GM19395 (cell line): ENCODE data around the gene NAA16.

Experiments used
- ATAC-seq: cut with Tn5 transposase; IDR thresholded peaks from one replicate; pipeline ENCODE4 v1.9.1; 2021; ENCODE audit warnings: mild to moderate bottlenecking, moderate library complexity; ENCODE audit not compliant: unreplicated experiment

The NAA16 gene

GRCh38 chr13:41302743-41303142 lies 8.3 kb upstream of the NAA16 start:
- ATAC-seq = no peak

GRCh38 chr13:41304551-41304950 lies 6.5 kb upstream of the NAA16 start:
- ATAC-seq = no peak

DNA sequence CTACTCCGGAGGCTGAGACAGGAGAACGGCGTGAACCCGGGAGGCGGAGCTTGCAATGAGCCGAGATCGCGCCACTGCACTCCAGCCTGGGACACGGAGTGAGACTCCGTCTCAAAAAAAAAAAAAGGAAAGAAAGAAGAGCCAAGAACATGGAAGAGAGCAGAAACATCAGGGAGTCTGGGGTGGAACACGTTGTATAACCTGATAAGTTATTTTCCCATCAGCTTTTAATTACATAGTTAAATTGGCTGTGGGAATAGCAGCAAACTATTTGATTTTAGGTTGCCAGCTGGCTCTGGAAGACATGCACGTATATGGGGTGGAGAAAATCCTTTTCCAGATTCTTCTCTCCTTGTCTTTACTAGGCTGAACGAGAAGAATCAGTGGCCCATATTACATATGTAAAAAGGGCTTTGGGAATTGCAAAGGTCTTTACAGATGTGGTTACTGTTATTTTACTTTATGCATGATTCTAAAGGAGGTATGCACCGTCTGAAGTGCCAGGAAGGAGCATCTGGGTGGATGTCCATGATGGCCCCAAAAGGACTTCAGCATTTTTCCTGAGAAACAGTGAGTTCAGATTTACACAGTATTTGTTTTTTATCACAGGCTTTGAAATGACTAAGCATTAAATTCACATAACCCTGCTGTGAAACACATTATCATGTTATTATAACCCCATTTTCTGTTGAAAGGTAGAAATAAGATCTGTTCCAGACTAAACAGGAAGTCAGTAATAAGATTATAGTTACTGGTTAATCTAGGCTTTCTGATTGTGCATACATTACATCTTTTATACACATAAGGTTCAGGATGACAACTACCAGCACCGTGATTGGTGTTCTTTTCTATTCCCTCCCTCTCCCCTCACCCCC lies 4.6 kb upstream of the NAA16 start:
- no peak for ATAC-seq

GRCh38 chr13:41307884-41308640 lies 3.0 kb upstream of the NAA16 start:
- no peak for ATAC-seq

DNA sequence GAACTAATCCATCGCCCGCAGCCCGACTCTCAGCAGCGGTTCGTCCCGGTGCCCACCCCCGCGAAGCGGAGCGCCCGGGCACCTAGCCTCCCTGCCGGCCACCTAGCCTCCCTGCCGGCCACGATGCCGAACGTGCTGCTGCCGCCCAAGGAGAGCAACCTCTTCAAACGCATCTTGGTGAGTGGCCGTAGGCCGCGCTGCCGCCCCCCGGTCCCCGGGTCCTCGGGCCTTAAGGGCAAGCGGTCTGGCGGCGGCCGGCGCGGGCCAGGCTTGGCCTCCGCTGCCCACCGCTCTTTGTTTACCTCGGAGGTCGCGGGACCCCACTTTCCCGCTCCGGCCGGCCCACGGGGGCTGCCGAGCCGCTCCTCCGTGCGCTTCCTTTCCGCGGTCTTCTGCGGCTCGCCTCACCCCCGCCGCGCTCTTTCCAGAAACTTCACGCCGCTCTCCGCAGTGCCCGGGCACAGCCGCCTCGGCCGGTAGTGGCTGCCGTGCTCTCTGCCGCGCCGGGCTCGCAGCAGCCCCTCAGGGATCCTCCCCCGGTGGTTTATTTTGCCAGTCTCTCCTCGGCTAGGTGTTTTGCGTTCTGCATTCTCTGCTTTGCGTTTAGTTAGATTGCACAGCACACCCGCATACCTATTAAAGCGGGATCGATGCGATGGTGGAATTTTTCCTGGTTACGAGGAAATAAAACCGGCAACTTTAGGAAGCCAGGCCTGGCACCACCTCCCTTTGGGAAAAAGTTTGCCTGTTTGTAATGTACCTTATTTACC lies 524 bp downstream of the NAA16 start:
- ATAC-seq = peak; percentile 62

DNA sequence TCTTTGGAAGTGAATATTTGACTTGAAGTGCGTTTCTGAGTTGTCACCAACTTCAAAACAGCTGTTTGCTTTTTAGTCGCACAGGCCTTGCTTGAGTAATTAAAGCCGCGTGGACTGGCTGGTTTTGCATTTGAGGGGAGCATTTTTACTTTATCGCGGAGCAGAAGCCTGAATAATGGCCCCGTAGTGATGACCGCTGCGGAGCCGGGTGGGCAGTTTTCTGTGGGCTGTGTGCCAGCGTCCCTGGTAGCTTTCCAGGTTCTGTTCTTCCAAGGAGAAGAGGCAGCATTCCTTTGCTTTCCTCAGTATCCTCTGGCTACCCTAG lies 1.1 kb downstream of the NAA16 start:
- ATAC-seq = no peak

- ATAC-seq = no peak
These were observed 2.0 kb downstream of the NAA16 start for GRCh38 chr13:41313117-41313516.

DNA sequence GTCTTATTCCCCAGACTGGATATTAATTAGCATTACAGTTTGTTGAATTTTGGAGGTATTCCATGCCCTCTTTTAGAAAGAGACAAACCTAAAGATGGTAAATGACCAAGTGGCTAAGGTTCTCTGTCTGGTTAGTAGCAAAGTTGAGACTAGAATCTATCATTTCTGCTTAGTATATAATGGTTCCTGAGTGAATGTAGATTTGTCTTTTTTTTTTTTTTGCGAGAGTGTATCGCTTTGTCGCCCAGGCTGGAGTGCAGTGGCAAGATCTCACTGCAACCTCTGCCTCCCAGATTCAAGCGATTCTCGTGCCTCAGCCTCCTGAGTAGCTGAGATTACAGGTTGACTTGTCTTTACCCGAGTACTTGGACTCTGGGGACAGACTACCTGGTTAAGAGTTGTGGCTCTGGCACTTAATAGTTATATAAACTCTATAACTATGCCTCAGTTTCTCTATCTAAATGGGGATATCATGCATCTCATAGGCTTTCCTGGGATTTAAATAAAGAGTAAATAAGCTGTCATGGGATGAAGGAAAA lies 2.7 kb downstream of the NAA16 start:
- ATAC-seq = no peak

DNA sequence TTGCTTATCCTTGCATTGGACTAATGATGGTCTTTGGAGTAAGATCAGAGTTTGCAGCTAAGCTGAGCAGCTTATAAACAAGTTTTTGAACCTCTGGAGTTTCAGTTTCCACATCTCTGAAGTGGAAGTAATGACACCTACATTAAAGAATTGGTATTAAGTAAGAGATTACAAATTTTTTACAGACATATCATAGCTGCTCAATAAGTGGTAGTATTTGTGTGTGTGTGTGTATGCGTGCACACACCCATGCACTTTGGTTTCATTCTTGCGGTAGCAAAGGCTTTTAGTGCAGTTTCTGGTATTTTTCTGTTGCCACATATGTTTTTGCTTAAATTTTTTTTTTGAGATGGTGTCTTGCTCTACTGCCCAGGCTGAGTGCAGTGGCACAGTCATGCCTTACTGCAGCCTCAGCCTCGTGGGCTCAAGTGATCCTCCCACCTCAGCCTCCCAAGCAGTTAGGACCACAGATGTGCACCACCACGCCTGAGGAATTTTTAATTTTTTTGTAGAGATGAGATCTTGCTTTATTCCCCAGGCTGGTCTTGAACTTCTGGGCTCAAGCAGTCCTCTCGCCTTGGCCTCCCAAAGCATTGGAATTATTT lies 4.5 kb downstream of the NAA16 start:
- no peak for ATAC-seq

- ATAC-seq = no peak
These were observed 6.2 kb downstream of the NAA16 start for GRCh38 chr13:41317243-41317642.

- no peak for ATAC-seq
These were observed 14.7 kb downstream of the NAA16 start for GRCh38 chr13:41325752-41326151.

DNA sequence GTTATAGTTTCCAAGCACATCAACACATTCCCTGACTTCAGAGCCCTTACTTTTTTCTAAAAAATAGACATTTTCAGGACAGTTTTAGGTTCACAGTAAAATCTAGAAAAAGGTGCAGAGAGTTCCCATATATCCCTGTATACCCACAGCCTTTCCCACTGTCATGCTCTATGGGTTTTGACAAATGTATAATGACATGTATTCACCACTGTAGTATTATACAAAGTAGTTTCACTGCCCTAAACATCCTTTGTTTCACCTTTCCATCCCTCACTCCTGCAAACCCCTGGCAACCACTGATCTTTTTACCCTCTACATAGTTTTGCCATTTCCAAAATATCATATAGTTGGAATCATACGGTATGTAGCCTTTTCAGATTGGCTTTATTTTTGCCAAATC lies 15.6 kb downstream of the NAA16 start:
- ATAC-seq = no peak

- ATAC-seq = no peak
These were observed 17.1 kb downstream of the NAA16 start for GRCh38 chr13:41327994-41328790.

DNA sequence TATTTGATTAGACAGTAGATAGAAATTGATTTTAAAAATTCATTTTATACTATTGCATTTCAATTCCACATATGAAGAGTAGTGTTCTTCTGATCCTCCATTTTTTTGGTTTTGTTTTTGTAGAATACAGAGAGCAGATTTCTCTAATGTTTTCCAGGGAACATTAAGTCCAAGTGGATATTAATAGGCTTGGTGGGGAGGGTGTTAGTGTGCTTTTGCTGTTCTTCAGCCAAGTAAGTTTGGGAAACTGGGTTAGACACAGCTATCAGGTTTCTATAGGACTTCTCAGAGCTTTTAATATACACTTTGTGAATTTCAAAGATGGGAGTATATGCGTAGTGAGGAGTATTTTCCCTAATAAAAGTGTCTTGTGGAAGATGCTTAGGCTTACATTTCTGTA lies 21.8 kb downstream of the NAA16 start:
- ATAC-seq = no peak

- no peak for ATAC-seq
These were observed 23.7 kb downstream of the NAA16 start for GRCh38 chr13:41334810-41335209.

- ATAC-seq = no peak
These were observed 33.3 kb downstream of the NAA16 start for GRCh38 chr13:41344358-41344757.

DNA sequence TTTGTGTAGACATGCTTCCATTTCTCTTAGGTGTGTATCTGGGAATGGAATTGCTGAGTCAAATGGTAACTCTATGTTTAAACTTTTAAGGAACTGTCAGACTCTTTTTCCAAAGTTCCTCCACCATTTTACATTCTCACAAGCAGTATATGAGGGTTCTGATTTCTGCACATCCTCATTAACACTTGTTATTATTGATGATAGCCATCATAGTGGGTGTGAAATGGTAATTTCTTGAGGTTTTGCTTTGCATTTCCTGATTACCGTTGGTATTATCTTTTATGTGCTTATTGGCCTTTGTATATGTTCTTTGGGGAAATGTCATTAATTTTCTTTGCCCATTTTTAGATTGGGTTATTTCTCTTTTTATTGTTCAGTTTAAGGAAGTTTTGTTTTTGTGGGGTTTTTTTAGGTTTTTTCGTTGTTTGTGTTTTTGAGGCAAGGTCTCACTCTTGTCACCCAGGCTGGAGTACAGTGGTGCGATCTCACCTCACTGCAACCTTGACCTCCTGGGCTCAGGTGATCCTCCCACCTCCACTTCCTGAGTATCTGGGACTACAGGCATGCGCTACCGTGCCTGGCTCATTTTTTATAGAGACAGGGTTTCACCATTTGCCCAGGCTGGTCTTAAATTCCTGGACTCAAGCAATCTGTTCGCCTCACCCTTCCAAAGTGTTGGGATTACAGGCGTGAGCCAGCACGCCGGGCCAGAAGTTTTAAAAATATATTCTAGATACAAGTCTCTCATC lies 34.3 kb downstream of the NAA16 start:
- ATAC-seq = no peak

GRCh38 chr13:41345914-41346589 lies 35.0 kb downstream of the NAA16 start:
- no peak for ATAC-seq
